Thyroid gland (tissue), 4 donors: ENCODE data around the gene ACTL10. TPM values are rescaled to one million over a fixed set of nuclear protein-coding genes. Genes with fewer than 3 reads are reported as not detected.

Experiments used
- DNase-seq, 2 donors: peaks; one replicate each; pipeline ENCODE4 v3.0.0-alpha.2; 2019
- H3K27ac ChIP-seq, 3 donors: fragments of 200-600 bp; sonication (generic); 1 replicate in 2 of 3; 2 replicates in 1 of 3; pipeline ENCODE4 v1.5.1; 2016 to 2019; ENCODE audit warnings: mild to moderate bottlenecking in 1 of 3, moderate library complexity in 1 of 3
- H3K27me3 ChIP-seq: fragments of 200-600 bp; sonication (generic); one replicate; pipeline ENCODE4 v1.5.1; 2019
- H3K36me3 ChIP-seq, 2 donors: fragments of 200-600 bp; sonication (generic); one replicate each; pipeline ENCODE4 v1.5.1; 2016 to 2019
- H3K4me1 ChIP-seq, 2 donors: fragments of 200-600 bp; sonication (generic); one replicate each; pipeline ENCODE4 v1.5.1; 2017 to 2019
- H3K4me3 ChIP-seq, 3 donors: fragments of 200-600 bp; sonication (generic); replicated peaks in 1 of 3; 1 replicate in 2 of 3; 2 replicates in 1 of 3; pipeline ENCODE4 v1.5.1; 2016; ENCODE audit warnings: mild to moderate bottlenecking in 1 of 3
- H3K9me3 ChIP-seq: fragments of 200-600 bp; sonication (generic); one replicate; pipeline ENCODE4 v1.5.1; 2017
- POLR2A ChIP-seq, 2 donors: fragments of 450-650 bp; IDR thresholded peaks; one replicate each; pipeline ENCODE4 v1.6.1; 2017; ENCODE audit warnings: antibody characterized with exemption in 2 of 2, mild to moderate bottlenecking in 2 of 2, moderate library complexity in 1 of 2
- WGBS, 2 donors: methylation state at CpG; one replicate each; pipeline ENCODE4 v1.1.5; 2017; 5-methylcytosine and 5-hydroxymethylcytosine counted together
- intact Hi-C: fragments of 100-400 bp; cut with DNase I; formaldehyde crosslinking; loops from one replicate; pipeline ENCODE4 v1.15.1; 2023
- total RNA-seq, 4 donors: library from RNA; depleted of rRNA; stranded (reverse); fragments of >200 nt; gene quantifications; one replicate each; pipeline ENCODE4 v1.2.3, GENCODE V29; 2016
- TF ChIP-seq, protein P1 (sequence below), 6 experiments: fragments of 200-600 bp in 3 of 6; fragments of 450-650 bp in 3 of 6; sonication (generic) in 3 of 6; IDR thresholded peaks; one replicate each; pipeline ENCODE4 v1.5.1; 2016 to 2019; ENCODE audit warnings: antibody characterized with exemption in 6 of 6, mild to moderate bottlenecking in 2 of 6, inconsistent platforms in 1 of 6, moderate library complexity in 1 of 6

The ACTL10 gene
- total RNA-seq, 4 donors from 2014 or later = 2.1 to 3.9 (median 2.6) TPM

DNA sequence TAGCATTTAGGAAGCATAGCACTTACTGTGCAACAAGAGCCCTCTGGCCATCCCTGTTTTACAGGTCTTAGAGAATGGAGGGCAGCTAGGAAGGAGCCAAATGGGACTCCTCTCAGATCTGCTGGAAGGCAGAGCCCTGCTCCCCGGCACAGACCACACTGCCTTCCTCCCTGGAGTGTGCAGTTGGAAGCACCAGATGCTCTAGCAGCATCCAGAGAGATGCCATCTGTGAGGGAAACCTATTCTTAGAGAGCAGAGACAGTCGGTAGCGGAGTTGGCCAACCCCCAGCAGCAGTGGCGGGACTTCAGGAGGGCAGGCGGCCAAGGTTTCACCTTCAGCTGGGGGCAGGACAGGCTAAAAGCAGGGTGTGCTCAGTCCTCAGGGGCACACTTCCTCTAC is 36.1 kb downstream of the ACTL10 start:
- WGBS, 2 donors = 28 to 79% methylated on average over 5 of the region's 5 CpGs
- DNase-seq = peak; percentile 59 to 61
- TF ChIP-seq POLR2A (IDR thresholded peaks at IDR 0.05) = no peak
- TF ChIP-seq, protein P1, sequence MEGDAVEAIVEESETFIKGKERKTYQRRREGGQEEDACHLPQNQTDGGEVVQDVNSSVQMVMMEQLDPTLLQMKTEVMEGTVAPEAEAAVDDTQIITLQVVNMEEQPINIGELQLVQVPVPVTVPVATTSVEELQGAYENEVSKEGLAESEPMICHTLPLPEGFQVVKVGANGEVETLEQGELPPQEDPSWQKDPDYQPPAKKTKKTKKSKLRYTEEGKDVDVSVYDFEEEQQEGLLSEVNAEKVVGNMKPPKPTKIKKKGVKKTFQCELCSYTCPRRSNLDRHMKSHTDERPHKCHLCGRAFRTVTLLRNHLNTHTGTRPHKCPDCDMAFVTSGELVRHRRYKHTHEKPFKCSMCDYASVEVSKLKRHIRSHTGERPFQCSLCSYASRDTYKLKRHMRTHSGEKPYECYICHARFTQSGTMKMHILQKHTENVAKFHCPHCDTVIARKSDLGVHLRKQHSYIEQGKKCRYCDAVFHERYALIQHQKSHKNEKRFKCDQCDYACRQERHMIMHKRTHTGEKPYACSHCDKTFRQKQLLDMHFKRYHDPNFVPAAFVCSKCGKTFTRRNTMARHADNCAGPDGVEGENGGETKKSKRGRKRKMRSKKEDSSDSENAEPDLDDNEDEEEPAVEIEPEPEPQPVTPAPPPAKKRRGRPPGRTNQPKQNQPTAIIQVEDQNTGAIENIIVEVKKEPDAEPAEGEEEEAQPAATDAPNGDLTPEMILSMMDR (IDR thresholded peaks at IDR 0.05) = no peak
- Histone ChIP-seq H3K4me3 (no peak overlapping the region), H3K27ac (no peak overlapping the region), H3K4me1 (peaks cover 0 to 14% of the 10 kb centered on the region in 2 donors), H3K36me3 (peaks cover 0 to 5% of the 10 kb centered on the region in 2 donors), H3K9me3 (no peaks in the 10 kb centered on the region), H3K27me3 (no peaks in the 10 kb centered on the region)
- intact Hi-C loops = no loop called here

DNA sequence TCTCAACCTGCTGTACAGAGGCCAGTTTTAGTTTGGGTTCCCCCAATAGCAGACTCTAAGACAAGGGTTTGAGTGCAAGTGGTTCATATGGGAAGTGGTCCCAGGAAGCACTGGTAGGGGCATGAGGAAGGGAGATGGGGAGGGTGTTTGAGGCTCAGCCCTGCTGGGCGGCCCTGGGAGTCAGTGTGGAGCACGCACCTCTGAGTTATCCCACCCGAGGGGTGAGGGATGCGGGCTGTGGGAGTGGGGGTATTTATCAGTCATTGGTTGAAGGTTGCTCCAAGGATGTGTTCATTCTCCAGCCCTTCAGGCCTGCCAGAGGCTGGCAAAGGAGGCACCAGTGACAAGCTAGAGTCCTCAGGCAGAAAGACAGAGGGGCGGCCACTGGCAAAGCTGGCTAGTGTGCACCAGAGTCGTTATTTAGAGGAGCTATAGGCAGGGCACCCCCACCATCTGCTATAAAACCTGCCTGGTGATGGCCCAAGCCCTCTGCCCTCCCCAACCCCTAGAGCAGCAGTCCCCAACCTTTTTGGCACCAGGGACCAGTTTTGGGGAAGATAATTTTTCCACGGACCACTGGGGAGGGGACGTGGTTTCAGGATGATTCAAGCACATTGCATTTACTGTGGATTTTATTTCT is 36.9 kb downstream of the ACTL10 start:
- intact Hi-C loops = no loop called here
- TF ChIP-seq, protein P1 (IDR thresholded peaks at IDR 0.05) = no peak
- TF ChIP-seq POLR2A (IDR thresholded peaks at IDR 0.05) = no peak
- Histone ChIP-seq H3K4me3 (no peak overlapping the region), H3K27ac (no peak overlapping the region), H3K27me3 (no peaks in the 10 kb centered on the region), H3K4me1 (peaks cover 0 to 14% of the 10 kb centered on the region in 2 donors), H3K36me3 (peaks cover 0 to 5% of the 10 kb centered on the region in 2 donors), H3K9me3 (no peaks in the 10 kb centered on the region)
- WGBS, 2 donors = 86 to 92% methylated on average over 7 to 8 of the region's 8 CpGs
- no peak for DNase-seq

DNA sequence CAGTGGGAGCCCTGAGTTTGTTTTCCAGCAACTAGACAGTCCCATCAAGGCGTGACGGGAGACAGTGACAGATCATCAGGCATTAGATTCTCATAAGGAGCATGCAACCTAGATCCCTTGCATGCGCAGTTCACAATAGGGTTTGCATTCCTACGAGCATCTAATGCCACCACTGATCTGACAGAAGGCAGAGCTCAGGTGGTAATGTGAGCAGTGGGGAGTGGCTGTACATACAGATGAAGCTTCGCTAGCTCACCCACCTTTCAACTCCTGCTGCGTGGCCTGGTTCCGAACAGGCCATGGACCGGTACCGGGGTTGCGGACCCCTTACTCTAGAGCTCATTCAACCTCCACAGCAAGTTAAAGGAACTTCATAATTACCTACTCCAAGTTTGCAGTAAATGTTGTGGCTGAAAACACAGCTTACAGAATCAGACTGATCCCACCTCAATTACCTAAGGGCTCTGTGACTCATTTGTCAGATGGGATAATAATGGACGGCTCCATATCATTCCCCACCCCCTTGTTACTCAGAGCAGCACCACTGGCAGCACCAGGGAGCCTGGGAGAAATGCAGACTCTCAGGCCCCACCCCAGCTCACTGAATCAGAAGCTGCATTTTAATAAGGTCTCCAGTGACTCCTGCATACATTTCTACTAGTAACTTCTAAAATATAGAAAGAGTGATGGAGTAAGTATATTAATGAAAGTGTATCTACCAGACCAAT is 37.6 kb downstream of the ACTL10 start:
- Histone ChIP-seq H3K4me3 (no peak overlapping the region), H3K27ac (no peak overlapping the region), H3K27me3 (no peaks in the 10 kb centered on the region), H3K4me1 (peaks cover 0 to 14% of the 10 kb centered on the region in 2 donors), H3K36me3 (peaks cover 0 to 5% of the 10 kb centered on the region in 2 donors), H3K9me3 (no peaks in the 10 kb centered on the region)
- intact Hi-C loops = no loop called here
- TF ChIP-seq POLR2A (IDR thresholded peaks at IDR 0.05) = no peak
- TF ChIP-seq, protein P1 (IDR thresholded peaks at IDR 0.05) = no peak
- 93 to 97% methylated on average over 11 of the region's 11 CpGs for WGBS, 2 donors
- no peak for DNase-seq

DNA sequence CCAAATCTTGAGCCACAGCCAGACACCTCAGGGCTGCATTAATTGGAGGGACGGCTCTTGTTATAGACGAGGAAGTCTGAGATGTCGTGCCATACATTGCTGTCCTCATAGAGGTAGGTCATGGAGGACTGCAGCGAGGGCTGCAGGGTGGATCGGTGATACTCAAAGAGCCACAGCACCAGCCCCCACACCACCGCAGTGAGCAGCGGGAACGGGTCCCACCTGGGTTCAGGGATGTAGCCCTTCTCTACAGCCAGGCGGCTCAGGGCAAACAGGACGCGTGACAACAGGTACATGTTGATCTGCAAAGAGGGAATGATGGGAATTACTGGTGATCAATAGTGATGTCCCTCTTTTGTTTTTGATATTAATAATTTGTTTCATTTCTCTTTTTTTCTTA is 40.9 kb downstream of the ACTL10 start:
- peaks cover 0 to 10% of the 10 kb centered on the region in 2 donors for H3K4me1 ChIP-seq
- H3K27me3 ChIP-seq = no peaks in the 10 kb centered on the region
- peaks cover 0 to 9% of the 10 kb centered on the region in 2 donors for H3K36me3 ChIP-seq
- no peaks in the 10 kb centered on the region for H3K9me3 ChIP-seq
- no peak overlapping the region for H3K27ac ChIP-seq
- DNase-seq = no peak
- intact Hi-C loops = no loop called here
- TF ChIP-seq POLR2A (IDR thresholded peaks at IDR 0.05) = no peak
- TF ChIP-seq, protein P1 (IDR thresholded peaks at IDR 0.05) = no peak
- no peak overlapping the region for H3K4me3 ChIP-seq
- WGBS, 2 donors = 84 to 89% methylated on average over 11 of the region's 11 CpGs

DNA sequence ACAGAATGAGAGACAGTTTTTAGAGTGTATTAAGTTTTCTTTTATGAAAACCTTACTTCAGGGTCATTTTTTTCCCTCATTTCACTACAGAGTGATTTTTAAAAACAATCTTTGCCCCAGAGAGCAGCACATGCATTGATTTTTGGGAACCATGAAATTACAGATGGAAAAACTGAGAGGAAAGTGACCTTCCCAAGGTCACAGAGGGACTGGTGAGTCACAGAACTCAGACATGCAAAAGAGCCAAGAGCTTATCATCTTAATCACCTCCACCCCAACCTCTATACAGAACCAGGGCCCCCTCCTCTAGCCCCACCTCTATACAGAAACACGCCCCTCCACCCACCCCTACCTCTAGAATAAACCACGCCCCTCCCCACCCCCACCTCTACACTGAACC is 42.7 kb downstream of the ACTL10 start:
- TF ChIP-seq, protein P1 (IDR thresholded peaks at IDR 0.05) = no peak
- TF ChIP-seq POLR2A (IDR thresholded peaks at IDR 0.05) = no peak
- 82 to 97% methylated on average over 2 of the region's 2 CpGs for WGBS, 2 donors
- H3K4me1 ChIP-seq = peaks cover 0 to 5% of the 10 kb centered on the region in 2 donors
- no peaks in the 10 kb centered on the region for H3K27me3 ChIP-seq
- peaks cover 0 to 15% of the 10 kb centered on the region in 2 donors for H3K36me3 ChIP-seq
- H3K27ac ChIP-seq = peak overlapping the region in 1 of 3 donors; percentile 10
- H3K4me3 ChIP-seq = no peak overlapping the region
- DNase-seq = no peak
- no peaks in the 10 kb centered on the region for H3K9me3 ChIP-seq
- intact Hi-C loops = no loop called here
